Endothelial cell of umbilical vein (primary cell): ENCODE results near the gene RAB10.

ENCODE experiments used
- EZH2 ChIP-seq: IDR thresholded peaks from 2 replicates; pipeline ENCODE4 v1.6.1; 2012; ENCODE audit warnings: borderline replicate concordance, low read depth, mild to moderate bottlenecking, moderate library complexity, low read length, inconsistent platforms; ENCODE audit not compliant: severe bottlenecking
- GATA2 ChIP-seq: IDR thresholded peaks from 2 replicates; pipeline ENCODE4 v1.7.0; 2011; ENCODE audit warnings: low read depth, mild to moderate bottlenecking, moderate library complexity, mixed read lengths, low read length; ENCODE audit not compliant: insufficient read length, insufficient read depth
- JUN ChIP-seq: IDR thresholded peaks from 2 replicates; pipeline ENCODE4 v1.6.1; 2011; ENCODE audit warnings: borderline replicate concordance, low read depth; ENCODE audit not compliant: insufficient read length, insufficient read depth
- POLR2A ChIP-seq: IDR thresholded peaks from 2 replicates; pipeline ENCODE4 v1.6.1; 2012; ENCODE audit warnings: low read depth, mild to moderate bottlenecking, control low read depth, low read length
- POLR2AphosphoS5 ChIP-seq: IDR thresholded peaks from 2 replicates; pipeline ENCODE4 v1.6.1; 2012; ENCODE audit warnings: low read depth, mild to moderate bottlenecking, control low read depth, low read length, moderate library complexity; ENCODE audit not compliant: insufficient read depth
- TF ChIP-seq, protein P1 (sequence below), 2 donors: IDR thresholded peaks; 1 replicate in 1 of 2; 2 replicates in 1 of 2; pipeline ENCODE4 v1.5.1; 2011; ENCODE audit warnings: low read length in 2 of 2, mild to moderate bottlenecking in 2 of 2, moderate library complexity in 2 of 2, control low read depth in 1 of 2, inconsistent platforms in 1 of 2, low read depth in 1 of 2; ENCODE audit not compliant: insufficient read depth in 1 of 2; ENCODE audit errors: extremely low read depth in 1 of 2
- TF ChIP-seq, protein P2 (sequence below): IDR thresholded peaks from 2 replicates; pipeline ENCODE4 v1.6.1; 2011; ENCODE audit not compliant: insufficient read depth, insufficient read length

- TF ChIP-seq, protein P1, sequence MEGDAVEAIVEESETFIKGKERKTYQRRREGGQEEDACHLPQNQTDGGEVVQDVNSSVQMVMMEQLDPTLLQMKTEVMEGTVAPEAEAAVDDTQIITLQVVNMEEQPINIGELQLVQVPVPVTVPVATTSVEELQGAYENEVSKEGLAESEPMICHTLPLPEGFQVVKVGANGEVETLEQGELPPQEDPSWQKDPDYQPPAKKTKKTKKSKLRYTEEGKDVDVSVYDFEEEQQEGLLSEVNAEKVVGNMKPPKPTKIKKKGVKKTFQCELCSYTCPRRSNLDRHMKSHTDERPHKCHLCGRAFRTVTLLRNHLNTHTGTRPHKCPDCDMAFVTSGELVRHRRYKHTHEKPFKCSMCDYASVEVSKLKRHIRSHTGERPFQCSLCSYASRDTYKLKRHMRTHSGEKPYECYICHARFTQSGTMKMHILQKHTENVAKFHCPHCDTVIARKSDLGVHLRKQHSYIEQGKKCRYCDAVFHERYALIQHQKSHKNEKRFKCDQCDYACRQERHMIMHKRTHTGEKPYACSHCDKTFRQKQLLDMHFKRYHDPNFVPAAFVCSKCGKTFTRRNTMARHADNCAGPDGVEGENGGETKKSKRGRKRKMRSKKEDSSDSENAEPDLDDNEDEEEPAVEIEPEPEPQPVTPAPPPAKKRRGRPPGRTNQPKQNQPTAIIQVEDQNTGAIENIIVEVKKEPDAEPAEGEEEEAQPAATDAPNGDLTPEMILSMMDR (IDR thresholded peaks at IDR 0.05; ENCODE audit: extremely low read depth in 1 of 2, insufficient read depth in 1 of 2, low read depth in 1 of 2, low read length in 2 of 2) = no peak
- TF ChIP-seq POLR2A (no peak), EZH2 (no peak), POLR2AphosphoS5 (no peak), JUN (no peak), GATA2 (no peak)
- TF ChIP-seq, protein P2, sequence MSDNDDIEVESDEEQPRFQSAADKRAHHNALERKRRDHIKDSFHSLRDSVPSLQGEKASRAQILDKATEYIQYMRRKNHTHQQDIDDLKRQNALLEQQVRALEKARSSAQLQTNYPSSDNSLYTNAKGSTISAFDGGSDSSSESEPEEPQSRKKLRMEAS = no peak
These were observed 18.9 kb downstream of the RAB10 start for GRCh38 chr2:26052740-26053139.
